TTC549 (cell line): Measurements from ENCODE around the gene TMA7.
"Not testable (repeated sequence)": the region's sequence is repeated elsewhere in the genome, so short reads cannot be mapped to it uniquely, and the experiment has no call there.

Experiments used
- FAIRE-seq: peaks from 2 replicates; lab custom pipeline; 2012; peaks lifted over from hg19 to GRCh38; lab: Jason Lieb, UNC

Gene TMA7

GRCh38 chr3:48439820-48440589 is at the start of gene TMA7, which contains the start of gene CCDC51:
Gene TMA7 (plus strand): TSS chr3:48440257. CDS start chr3:48440297, 40 bp downstream.
Gene CCDC51 (minus strand): TSS chr3:48440119. CDS start chr3:48435128, 4,991 bp downstream.
- FAIRE-seq, result peak; percentile 77

DNA sequence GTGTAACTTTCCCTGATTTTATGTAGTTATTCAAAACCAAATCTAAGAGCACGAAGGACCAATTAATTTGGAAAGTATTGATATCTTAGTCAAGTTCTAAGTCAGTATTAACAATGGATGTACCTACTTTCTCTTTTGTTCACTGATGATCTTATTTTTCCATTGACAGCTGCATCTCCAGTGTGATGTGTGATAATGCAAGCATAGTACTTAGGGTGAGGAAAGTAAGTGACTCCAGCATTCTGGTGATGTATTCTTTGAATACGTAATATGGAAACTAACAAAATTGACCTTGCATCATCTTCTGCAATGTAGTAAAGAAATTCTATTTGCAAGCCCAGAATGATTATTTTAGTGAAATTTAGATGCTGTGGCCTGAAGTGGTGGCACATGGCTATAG is 45.7 kb upstream of the TMA7 start:
- FAIRE-seq, result no peak

- no peak for FAIRE-seq
Observed at GRCh38 chr3:48395714-48396113, 44.3 kb upstream of the TMA7 start.

DNA sequence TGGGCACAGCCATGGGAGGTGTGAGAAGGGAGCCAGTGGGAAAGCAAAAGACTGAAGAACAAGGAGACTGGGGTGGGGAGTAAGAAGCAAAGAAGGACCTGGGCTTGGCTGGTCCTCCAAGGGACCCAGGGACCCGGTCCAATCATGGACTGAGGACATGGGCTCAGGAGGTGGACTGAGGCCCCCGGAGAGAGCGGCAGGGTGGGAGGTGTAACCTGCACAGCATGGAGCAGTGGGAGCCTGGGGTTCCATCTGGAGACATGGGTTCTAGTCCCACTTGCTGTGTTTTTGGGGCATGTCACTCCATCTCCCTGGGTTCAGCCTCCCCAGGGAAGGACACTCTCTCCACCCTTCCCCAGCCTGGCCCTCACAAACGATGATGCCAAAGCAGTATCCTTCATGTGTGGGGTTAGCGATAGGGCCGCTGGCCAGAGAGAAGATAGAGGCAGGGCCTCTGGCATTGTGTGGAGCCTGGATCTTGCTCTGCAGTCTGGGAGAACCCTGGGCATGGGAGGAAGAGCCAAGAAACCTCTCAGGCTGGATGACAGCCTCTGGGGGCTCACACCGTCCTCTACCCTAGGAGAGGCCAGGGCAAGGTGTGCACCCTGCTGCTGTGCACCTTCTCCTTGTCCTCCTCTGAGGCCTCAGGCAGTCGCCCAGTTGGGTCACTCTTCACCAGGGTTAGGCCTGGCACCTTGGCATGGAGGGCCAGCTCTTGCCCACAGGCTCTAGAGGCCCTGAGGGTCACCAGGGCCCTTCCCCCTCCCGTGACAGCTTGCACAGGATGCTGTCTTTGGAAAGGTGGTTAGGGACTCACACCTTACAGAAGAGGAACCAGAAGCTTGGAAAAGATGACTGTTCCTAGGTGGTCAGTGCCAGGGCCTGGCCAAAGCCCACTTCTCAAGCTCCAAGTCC is 42.0 kb upstream of the TMA7 start:
- no peak for FAIRE-seq

- no peak for FAIRE-seq
Observed at GRCh38 chr3:48398701-48399386, 41.2 kb upstream of the TMA7 start.

- FAIRE-seq, result no peak
Observed at GRCh38 chr3:48399387-48400172, 40.5 kb upstream of the TMA7 start.

GRCh38 chr3:48400824-48401433 is 39.1 kb upstream of the TMA7 start:
- no peak for FAIRE-seq

DNA sequence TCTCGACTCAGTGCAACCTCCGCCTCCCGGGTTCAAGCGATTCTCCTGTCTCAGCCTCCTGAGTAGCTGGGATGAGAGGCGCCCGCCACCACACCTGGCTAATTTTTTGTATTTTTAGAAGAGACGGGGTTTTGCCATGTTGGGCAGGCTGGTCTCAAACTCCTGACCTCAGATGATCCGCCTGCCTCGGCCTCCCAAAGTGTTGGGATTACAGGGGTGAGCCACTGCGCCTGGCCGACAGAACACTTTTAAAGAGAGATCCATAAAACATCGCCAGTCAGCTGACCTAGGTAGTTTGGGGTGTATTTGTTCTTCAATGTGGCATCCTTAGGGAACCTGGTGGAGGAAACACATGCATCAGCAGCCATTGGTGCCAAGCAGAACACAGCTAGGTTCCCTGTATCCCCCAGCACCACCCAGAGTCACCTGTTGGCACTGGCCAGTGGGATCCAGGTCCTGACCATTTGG is 38.6 kb upstream of the TMA7 start:
- not testable (repeated sequence) for FAIRE-seq

DNA sequence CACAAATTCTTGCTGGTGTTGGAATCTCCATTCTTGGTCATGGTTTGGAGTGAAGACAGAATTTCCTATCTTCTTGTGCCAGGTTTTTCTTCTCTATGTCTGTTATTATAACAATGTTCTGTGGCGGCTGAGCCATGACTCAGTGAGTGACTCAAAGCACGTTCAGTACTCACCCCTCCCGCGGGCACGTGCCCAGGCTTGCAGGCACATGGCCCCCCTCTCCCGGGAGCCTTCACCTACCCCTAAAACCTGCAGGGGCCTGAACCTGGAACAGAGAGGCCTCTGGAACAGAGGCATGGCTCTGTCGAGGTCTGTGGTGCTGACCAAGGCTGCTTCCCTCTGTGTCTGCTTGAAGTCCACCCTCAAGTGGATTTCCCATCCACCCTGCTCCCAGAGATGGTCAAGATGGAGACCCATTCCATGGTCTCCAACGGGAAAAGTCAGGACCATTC is 37.8 kb upstream of the TMA7 start:
- FAIRE-seq, result no peak

DNA sequence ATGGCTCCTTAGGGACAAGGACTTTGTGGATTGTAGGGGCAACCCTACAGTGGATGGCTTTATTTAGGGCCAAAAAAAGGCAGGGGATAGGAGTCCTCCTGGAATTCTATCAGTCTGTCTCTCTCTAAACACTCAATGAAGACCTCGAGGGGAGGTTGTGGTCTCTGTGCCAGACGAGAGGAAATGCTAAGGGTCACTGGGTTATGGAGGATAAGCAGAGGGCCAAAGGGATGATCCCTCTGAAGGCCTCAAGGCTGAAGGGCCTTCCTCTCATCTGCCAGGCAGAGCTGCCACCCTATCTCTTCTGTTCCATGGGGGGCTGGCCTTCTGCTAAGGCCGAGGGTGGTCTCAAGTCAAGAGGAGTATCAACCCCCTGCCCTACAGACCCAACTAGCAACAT is 37.1 kb upstream of the TMA7 start:
- FAIRE-seq, result no peak

DNA sequence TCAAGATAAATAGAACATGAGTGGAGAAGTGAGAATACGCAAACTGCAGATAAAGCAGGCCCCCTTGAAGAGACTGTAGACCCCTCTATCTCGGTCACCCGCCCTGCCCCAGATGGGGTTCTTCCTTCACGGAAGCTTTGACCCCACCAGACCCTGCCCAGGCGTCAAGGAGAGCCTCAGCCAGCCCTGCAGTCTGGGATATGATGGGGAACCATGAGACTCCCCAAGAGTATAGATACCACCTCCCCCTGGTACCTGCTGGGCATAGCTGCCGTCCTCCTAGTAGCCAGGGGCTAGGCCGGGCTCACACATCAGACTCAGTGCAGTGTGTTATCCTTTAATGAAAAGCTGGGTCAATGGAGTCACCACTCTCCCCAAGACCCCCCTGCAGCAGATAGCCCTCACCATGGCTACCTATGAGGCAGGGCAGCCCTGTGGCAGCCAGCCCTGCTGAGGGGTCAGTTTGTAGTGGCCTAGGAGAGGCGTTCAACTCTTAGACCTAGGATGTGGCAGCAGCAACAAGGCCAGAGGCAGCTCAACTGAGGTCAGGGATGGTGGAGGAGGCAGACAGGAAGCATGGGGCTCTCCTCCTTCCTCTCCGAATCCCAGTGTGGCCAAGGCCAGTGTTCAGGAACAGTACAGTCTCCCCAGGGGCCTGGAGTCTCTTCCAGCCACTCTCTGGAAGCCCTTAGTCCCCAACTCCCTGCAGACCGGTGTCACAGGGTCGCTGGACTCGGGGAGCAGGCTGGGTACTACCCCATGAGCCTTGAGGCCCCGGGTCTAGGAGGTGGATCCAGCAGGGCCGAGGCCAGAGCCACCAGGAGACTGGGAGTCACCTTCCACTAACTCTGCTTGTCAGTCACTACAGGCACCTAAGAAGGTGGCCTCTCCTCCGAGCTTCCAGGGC is 36.3 kb upstream of the TMA7 start:
- FAIRE-seq, result no peak

- no peak for FAIRE-seq
Observed at GRCh38 chr3:48404440-48405342, 35.4 kb upstream of the TMA7 start.

- FAIRE-seq, result no peak
Observed at GRCh38 chr3:48405343-48405881, 34.6 kb upstream of the TMA7 start.

GRCh38 chr3:48405971-48406370 is 34.1 kb upstream of the TMA7 start:
- FAIRE-seq, result no peak

DNA sequence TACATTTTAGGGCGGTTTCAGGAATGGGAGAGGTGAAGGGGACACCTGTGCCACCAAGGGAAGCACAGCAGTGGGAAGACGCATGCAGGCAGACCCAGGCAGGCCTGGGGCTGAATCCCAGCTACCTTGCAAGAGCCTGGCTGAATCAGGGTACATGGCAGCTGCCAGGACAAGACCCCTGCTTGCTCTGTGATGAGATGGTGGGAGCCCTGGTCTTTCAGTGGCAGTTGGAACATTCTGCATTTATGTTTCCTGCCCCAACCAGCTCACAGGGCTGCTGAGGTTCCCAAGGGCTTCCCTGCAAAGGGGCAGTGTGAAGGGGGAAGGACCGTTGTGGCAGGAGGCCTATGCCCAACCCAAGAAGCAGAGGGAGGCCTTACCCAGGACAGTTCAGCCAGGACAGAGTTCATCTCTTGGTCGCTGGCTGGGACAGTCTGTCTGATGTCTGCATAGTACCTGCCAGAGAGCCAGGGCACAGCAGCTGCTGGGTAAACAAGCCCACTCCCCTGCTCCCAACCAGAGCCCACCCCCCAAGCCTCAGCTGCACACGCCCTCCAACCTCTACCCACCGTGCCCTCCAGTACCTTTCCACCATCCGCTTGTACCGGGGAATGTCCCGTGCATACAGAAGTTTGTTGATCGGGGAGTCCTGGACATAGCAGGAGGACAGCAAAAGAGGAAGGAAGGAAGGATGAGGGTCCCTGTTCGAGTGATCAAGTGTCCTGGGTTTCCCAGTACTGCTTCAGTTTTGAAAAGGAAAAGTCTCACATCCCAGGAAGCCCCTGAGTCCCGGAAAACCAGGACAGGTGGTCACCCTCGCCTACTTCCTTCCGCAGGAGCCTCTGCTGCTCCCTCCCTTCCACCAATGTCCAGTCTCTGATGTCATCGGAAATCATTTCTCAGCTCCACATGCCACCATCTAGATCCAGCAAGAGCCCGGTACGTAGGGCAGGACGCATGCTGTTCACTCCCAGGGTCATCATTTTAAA is 33.3 kb upstream of the TMA7 start:
- FAIRE-seq, result no peak

DNA sequence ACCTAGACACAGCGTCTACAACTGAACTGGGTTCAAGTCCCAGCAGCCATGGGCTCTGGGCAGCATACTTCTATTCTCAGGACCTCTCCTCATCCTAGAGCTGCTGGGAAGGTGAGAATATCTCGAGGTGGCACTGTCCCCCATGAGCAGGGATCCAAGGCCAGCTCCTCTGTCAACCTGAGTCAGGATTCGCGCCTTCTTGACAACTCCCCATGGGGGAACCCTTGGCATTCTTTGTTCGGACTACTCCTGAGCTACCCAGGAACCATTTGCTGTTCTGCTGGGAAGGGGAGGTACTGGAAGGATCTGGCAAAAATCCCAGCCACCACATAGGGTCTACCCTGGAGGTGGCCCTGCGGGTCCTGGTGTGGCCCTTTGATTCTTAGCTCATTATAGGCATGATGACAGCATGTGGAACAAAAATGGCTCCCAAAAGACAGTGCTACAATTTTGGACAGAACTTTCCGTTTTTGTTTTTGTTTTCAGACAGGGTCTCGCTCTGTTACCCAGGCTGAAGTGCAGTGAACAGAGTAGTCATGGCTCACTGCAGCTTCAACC is 32.4 kb upstream of the TMA7 start:
- FAIRE-seq, result no peak

GRCh38 chr3:48408823-48409281 is 31.2 kb upstream of the TMA7 start:
- FAIRE-seq, result no peak
